NT2/D1 (cell line): ENCODE results near the gene SMARCB1.

Experiments
- SUZ12 ChIP-seq: IDR thresholded peaks from 2 replicates; pipeline ENCODE4 v1.6.1; 2011; ENCODE audit not compliant: insufficient read length, insufficient read depth; ENCODE audit errors: extremely low read depth
- YY1 ChIP-seq: IDR thresholded peaks from 2 replicates; pipeline ENCODE4 v1.6.1; 2011; ENCODE audit not compliant: insufficient read length, insufficient read depth
- ZNF274 ChIP-seq: IDR thresholded peaks from 2 replicates; pipeline ENCODE4 v1.6.1; 2011; ENCODE audit warnings: mild to moderate bottlenecking, low read depth, low read length

DNA sequence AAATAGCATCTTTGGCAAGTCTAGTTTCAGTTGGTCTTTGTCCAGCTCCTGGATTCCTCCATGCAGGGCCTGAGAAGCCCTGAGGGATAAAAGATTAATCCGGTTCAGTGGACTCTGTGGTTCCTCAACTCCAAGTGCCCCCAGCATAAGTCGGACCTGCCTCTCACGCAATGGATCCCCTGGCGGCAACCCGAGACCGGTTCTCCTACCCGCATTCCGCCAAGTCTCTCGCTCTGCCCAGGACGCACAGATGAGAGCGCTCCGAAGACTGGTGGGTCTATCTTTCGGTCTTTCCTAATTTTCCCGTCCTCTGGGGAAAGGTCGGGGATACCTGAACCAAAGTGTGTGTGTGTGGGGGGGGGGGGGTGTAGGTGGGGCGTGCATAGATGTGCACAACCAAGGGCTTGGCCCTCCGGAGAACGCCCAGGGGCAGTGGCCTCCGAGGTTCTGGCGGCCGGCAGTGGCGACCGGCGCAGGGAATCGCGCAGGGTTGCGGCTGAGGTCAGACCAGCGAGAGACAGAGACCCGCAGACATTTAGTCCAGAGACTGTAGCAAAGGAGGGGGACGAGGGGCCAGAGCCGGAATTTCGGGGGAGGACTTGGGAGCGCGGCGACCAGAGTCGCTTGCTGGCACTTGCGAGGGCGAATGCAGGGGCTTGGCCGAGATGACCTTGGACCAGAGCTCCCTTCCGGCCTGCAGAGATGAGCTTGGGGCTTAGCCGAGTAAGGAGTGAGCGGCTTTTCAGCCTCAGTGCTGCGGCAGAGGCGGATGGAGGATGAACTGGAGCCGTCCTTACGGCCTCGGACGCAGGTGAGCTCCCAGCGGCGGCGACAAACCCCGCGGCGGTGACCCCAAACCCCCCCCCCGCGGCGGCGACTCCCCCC, 70.2 kb downstream of the SMARCB1 start:
- TF ChIP-seq SUZ12 (no peak), ZNF274 (no peak), YY1 (no peak)
